SW480 (cell line): ENCODE results near the gene PDE4D.

Source experiments
- DNase-seq: peaks from one replicate; pipeline ENCODE4 v3.0.0-alpha.2; 2016; ENCODE audit warnings: low spot score

PDE4D gene

DNA sequence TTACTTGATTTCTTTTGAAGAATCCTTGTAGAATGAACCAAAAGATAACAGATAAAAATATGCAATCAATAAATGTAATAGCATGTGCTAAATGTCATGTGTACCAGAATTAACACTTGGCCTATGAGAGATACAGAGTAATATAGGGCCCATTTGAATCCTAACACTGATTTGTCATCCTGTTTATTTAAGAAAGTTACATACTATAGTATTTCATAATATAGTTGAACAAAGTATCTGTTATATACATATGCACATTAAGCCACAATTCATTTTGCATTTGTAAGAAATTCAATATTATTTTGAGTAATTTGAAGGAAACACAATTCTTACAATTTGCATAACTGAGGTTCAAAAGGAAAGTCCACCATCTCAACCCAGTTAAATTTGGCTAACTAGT is 389.5 kb downstream of the PDE4D start:
- DNase-seq = no peak

DNA sequence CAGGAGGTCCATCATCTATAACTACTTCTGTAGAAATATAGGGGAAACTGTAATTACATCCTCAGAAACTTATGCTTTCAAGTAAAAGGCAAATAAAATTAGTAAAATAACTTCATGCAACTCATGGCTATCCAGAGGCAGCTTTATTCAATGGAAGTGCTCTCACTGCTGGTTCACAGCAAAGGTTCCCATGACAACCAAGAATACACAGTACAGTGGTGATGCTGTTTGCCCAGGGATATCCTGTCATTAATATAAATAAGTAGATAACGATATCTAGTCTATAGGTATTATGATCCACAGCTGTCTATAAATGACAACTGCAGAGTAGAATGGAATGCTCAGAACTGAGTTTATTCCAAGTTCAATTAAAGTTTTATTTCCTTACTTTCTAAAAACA is 390.3 kb downstream of the PDE4D start:
- DNase-seq = no peak

DNA sequence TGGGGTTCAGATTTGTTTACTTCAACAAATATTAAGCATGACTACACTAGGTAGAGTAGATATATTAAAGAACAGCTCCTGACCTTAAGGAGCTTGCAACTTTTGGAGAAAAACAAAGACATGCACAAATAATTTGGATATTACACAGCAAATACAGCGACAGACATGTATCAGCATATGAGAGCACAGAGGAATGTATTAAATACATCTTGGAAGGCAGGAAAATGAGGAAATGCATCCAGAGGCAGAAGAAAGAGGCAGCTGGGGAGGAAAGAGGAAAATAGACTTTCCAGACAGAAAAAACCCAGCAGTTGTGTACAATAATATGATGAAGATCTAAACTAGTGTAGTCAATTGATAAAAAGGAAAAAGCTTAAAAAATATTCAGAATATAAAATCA is 392.2 kb downstream of the PDE4D start:
- no peak for DNase-seq

DNA sequence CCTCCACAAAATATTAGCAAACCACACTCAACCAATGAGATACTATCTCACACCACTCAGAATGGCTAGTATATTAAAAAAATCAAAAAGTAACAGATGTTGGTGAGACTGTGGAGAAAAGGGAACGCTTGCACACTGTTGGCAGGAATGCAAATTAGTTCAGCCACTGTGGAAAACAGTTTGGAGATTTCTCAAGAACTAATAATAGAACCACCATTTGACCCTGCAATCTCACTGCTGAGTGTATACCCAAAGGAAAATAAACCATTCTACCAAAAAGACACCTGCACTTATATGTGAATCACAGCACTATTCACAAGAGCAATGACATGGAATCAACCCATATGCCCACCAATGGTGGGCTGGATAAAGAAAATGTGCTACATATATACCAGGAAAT is 393.5 kb downstream of the PDE4D start:
- no peak for DNase-seq

DNA sequence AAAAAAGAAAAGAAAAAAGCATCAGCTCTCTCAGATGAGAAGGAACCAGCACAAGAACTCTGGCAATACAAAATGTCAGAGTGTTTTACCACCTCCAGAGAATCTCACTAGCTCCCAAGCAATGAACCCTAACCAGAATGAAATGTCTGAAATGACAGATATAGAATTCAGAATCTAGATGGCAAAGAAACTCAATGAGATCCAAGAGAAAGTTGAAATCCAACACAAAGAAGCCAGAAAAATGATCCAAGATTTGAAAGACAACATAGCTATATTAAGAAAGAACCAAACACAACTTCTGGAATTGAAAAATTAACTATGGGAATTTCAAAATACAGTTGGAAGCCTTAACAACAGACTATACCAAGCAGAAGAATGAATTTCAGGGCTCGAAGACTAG is 396.3 kb downstream of the PDE4D start:
- DNase-seq = no peak

DNA sequence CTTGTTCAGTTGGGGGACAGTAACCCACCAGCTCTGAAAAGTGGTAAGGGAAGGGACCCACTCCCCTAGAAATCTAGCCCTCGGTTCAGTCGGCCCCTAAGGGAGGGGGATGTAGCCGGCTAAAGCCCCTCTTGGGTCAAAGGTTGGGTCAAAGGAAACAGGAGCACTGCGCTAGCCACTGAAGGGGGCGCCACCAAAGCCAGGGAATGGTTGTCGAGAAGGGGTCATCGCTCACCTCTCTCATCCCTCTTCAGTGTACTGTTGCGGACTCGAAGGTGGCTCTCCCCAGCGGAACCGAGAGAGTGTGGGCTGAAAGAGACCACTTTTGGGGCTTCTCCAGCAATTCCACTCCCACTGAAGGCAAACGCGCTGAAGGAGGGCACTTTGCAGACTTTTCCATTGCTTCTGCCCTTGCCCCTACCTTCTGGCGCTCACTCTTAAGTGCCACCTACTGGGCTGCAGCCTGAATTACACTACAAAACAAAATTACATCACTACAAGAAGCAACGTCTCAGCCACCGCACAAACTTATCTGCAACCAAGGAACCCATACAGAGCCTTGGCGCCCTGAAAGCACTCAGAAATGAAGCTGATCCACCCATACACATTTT is 396.9 kb downstream of the PDE4D start:
- no peak for DNase-seq

DNA sequence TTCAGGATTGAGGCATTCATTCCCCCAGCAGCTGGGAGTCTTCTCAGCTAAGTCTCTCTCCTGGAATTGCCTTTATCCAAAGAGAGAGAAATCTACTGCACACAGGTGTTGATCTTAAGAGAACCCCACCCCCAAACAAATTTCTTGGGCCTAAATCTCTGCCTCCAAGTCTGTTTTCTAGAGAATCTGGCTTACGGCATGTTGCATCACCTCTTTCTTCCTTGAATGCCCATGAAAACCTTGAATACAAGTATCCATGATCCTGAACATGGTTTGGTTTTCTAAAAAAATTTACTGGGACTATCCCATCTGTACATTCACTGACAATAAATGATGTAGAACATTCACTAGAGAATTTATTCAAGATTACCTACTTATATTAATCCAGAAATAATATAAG is 401.6 kb downstream of the PDE4D start:
- DNase-seq = no peak

DNA sequence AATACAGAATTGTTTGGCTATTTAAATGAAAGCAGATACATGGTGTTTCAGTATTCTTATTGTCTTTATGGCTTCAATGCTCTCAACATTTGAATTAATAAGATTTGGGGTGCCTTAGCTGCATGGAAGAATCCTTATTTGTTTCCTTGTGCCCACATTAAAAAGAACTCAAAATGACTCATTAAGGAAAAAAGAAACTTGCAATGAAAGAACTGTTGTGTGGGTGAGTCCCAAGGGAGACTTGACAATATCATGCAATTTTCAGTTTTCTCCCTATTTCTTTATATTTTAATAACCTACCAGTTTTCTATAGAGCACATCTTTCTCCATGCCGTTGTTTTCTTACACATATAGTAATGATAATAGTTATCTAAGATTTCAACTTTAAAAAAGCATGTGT is 404.0 kb downstream of the PDE4D start:
- DNase-seq = no peak

DNA sequence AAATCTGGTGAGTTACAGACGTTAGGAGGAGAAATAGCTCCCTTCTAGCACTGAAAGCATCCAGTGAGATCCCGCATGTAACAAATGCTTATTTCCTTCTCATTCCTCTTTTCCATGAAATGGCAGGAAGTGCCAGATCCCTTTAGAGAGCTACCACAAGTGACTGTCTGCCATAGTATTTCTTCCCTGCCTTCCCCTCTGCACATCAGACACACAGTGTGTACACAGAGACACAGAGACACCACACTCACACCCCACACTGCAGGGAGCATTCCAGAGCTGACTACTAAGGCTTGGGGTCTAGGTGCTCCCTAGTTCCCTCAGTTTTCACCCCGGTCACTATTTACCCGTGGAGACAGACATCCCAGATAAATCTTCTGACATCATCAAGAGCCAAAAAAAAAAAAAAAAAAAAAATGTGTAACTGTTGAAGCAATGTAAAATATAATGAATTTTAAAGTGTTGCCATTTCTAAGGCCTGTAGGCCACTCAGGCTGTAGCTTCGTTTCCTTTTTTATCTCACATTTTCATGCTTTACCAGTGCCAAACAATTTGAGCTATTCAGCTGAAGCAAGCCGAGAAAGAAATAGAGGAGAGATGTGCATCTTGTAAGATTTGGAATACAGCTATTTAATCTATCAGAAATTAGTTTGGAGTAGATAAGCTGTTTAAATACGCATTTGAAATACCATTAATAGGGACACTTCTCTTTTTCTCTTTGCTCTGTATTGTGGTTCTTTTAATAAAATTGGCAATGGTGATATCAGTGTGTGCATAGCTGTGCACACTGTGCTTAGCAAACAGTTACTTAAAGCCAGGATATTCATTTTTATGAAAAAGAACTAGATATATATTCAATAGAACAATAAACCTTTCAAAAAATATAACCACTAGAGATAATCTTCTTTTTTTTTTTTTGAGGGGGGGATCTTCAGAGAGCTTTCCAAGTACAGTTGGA is 405.5 kb downstream of the PDE4D start:
- no peak for DNase-seq

DNA sequence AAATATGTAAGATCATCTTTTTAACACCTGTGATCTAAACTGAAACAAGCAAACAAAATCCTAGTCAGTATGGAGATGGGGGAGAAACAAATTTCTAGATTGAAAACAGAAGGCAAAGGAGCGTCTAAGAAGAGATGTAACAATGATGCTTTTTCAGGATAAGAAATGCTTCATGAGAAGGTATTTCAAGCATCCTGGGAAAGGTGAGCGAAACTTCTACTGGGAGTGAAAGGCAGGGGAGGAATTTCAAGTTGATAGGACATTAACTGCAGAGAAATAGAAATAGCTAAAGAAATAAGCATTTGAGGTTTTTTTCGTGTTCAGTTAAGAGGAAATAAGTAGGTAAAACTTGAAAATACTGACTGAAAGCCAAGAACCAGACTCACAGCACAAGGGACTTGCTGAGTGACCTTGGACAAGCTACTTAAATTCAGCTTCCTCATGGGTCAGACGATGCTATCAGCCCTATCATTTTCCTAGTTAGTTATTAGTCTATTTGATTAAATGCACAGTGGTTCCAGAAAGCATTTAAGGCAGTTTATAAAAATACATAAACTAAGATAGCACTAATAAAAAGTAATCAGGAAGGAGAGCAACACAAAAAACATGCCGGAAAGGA is 406.3 kb downstream of the PDE4D start:
- DNase-seq = no peak

DNA sequence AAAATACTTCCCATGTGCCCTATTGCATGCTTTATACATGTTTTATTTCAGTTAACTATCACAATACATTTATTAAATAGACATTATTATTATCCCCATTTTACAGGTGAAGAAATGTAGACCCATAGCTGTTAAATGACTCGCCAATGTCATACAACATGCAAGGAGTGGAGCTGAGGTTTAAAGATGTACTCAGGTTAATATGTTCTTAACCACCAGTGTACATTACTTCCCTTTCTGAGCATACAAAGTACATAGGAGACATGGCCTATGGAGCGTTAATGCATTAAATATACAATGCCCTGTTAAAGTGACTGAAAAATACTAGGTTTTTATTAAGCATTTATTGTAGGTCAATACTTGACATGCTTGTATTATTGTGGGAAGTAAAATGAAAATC is 407.0 kb downstream of the PDE4D start:
- no peak for DNase-seq

DNA sequence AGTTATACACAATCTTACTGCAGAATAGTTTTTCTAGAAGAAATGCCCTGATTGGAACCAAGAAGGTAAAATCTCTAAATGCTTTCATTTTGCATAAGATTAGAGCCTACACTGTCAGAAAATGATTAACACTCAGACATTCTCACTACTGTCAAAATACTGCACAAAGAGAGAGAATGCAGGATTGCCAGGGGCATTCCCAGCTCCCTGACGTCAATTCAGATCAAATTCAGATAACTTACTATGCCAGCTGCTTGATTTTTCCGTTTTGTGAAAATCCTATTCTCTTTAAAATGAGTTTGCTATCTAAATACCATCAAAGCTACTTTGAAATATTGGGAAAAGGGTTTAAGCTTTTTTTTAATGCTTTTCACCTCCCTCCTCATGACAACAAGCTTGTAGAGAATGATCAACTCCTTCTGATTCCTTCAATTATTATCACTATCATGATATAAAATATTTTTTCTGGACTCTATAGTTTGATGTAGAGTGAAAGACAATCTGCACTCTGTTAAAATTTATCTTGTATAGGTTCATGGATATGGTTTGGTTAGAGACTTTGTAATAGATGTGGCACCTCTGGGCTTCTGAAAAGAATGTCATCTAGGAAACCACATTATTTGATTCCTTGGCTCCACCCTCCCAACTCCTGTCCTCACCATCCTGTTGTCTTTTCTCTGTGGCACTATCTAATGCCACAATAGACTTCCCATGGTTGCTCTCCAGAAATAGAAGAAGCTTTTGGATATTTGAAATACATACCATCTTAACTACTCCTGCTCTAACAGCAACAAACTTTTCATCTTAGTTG is 407.7 kb downstream of the PDE4D start:
- DNase-seq = no peak

DNA sequence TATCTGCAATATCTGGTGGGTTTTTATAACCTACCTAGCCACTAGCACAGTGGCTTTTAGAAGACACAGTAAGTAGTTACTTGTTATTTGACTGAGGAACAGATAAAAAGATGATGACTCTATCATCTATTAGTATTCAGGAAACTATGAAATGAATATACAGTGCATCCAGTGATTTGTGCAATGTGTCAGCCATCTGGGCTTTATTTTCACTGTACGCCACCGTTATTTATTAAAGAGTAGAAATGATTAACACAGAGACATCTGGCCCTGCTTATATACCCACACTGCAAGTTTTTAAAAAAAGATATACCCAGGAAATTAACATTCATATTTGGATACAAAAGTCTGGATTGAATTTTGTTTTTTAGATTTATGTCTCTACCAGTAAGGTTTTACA is 408.4 kb downstream of the PDE4D start:
- no peak for DNase-seq

DNA sequence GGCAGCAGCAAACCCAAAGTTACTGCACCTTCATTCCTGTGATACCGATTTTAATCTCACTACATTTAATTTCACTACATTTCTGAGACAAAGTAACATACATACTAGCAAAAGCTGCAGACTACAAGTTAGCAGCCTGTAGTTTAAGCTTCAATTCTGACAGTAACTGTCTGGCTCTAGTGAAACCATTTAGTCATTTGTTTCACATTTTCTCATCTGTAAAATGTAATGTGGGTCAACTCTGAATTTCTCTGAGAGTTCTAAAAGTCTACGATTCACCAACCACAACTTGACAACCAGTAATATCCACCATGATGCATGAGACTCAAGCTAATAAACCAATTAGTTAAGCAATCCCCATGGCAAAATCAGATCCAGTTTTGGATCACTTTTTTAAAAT is 408.9 kb downstream of the PDE4D start:
- DNase-seq = no peak

DNA sequence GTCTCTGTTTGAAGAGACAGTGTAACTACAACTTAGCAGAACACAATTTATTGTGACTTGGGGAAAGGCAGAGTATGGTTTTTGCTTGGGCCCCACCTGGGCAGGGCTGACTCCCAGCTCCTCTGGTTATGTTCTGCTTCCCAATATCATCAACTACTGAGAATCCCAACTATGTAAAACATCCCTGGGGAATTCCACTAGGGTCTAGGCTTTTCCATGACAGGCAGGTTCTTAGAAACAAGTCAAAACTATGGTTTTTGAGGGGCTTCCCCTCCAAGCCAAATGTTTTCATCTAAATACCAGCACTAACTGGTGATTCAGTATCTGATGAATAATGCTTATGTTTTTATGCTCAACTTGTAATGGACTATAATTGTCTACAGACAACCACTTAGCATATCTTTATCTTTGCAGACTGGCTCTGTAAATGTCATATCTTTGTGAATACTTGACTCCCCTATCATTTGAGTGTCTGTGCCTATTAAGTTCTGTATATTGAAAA is 409.5 kb downstream of the PDE4D start:
- no peak for DNase-seq

DNA sequence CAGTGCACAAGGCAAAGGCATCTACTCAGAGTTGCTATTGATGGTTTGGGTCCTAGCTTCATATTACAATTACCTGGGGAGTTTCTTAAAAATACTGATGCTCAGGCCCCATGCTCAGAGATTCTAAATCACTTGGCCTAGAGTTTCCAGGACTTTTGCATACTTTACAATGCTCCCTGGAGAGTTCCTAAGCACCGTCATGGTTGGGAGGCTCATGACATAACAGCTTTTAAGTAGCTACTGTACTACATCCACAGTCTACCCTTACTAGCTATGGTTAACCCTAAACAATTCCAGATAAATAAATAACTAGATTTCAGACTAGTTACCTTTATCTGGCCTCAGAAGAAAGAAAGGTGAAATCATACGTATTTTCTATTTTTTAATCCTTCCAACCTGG is 414.4 kb downstream of the PDE4D start:
- no peak for DNase-seq

DNA sequence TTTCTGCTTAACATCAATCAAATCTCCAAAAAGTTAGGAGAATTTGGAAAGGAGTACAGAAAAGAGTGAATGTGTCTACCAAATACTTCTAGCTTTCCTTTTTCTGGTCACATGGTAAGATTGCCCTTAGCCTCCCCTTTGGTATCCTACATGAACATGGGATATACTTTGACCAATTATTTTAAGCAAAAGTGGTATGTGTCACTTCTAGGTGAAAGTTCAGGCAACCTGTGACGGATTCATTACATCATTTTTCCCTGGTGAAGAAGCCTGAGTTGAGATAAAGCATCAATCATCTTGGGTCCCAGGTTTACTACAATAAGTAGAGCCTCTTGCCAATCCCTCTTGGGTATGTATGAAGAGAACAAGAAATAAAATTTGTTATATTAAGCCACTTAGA is 419.2 kb downstream of the PDE4D start:
- peak; percentile 35 for DNase-seq

DNA sequence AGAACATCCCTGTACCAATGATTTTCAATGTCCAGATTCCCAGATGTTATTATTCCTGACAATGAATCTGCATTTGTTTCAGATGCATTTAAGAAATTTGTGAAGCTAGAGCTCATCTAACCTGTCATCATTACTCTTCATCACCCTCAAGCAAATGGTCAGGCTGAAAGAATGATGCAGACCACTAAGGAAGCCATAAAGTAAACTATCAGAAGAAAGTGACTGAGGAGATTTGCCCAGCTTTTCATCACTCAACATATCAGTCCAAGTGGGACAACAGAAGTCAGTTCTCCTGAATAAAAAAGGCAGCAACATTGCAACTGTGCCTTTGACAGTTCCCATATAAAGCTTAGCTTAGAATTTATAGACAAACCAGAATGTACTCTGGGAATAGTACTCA is 419.9 kb downstream of the PDE4D start:
- no peak for DNase-seq

DNA sequence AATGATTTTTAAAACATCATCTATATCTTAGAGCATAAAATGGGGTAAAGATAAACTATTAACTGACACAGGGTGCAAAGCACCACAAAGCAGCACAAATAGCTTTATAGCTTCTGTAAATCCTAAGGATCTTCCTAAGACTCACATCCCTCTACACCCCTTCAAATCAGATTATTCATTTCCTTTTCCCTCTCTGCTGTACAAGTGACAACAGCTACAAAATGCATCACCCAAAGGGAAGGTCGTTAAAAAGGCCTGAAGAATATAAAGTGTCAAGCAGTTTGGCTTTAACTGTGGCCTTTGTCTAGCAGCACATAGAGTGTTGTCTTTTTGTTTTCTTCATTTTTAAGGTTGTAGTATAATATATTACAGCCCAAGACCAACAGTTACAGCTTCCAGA is 422.1 kb downstream of the PDE4D start:
- no peak for DNase-seq

DNA sequence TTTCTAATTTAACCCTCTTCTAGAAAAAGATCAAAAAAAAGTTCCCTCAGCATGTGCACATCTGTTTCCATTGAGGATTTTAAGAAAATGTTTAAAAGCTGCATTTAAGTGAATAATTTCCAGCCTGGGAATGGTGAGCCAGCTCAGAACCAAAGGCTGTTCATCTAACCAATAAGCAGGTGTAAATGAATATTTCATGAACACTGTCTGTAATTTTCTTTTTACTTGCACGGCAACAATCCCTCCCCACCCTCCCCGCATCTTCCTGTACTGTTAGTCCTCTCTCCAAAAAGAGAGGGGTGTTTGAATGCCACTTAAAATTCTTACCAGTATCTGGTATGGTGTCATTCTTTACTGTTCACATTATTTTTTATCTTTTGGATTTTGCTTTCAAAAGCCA is 425.6 kb downstream of the PDE4D start:
- DNase-seq = no peak

DNA sequence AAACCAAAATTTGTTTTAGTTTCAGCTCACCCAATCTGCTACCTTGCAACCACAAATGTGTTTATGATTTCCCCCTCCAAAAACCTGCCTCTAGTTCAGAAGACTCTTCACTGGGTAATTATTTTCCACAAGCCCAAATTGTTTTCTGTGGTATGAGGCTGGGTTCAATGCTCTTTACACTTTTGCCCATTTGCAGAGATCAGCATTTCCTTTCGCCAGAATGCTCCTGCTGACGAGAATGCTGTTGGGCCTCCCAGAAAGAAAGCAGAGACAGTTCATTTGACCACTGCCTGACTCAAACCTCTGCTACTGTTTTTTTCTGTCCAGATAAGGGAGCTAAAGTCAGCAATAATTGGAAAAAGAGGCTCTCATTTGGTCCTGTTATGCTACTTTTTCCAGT is 427.3 kb downstream of the PDE4D start:
- no peak for DNase-seq

DNA sequence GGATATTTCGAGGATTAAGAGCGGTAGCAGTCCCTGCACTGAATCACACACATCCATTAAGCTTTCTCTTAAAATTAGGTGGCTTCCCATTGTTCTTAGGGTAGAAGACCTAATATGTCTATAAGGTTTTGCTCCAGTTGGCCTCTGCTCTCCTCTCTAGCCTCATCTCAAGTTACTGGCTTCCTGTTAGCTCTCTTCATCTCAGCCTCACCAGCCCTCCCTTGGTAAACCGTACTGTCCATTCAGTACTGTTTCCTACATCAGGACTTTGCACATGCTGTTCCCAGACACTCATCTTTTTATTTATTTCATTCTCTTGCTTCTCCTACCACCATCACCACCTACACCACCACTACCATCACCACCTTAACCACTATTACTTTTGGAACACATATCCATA is 428.6 kb downstream of the PDE4D start:
- DNase-seq = no peak
